Measurements from ENCODE around the gene RAN.
"Not testable (repeated sequence)": the region's sequence is repeated elsewhere in the genome, so short reads cannot be mapped to it uniquely, and the experiment has no call there.

The RAN gene

DNA sequence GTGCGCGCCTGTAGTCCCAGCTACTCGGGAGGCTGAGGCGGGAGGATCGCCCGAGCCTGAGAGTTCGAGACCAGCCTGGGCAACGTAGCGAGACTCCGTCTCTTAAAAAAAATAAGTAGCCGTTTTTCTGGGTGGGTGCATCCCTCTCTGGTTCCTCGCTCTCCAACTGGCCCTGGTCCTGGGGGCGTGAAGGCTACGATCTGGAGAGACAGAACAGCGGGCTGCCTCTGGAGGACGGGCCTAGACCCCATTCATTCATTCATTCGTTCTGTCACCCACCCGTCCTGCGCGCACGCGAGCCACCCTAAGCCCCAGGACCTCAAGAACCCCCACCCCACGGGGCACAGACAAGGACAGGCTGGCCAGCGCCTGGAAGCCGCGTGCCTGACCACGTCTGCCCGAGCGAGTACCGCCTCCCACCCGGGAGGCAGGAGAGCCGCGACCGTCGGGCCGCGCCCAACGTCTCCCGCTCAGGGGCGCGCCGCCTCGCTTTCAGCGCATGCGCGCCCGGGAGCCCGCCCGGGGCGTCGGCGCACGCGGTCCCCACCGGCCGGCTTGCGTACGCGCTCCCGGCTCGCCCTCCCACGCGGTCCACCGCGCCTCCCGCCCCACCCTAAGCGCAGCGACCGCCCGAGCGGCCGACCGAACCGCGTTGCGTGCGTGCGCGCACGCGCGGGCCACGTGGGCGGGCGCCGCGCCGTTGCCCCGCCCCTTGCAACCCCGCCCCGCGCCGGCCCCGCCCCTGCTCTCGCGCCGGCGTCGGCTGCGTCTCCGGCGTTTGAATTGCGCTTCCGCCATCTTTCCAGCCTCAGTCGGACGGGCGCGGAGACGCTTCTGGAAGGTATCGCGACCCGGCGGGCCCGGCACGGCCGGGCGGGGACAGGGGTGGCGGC, at the start of gene RAN:
Gene RAN, plus strand, starts transcription at position 781 of the 893 bp plus-strand sequence. CDS start 528 bp downstream, outside the sequence.
- no peak for FAIRE-seq

- no peak for FAIRE-seq
Measured at GRCh38 chr12:130825771-130826150, 46.1 kb upstream of the RAN start.

- FAIRE-seq, result no peak
Measured at GRCh38 chr12:130826151-130826801, 45.6 kb upstream of the RAN start.

- no peak for FAIRE-seq
Measured at GRCh38 chr12:130827432-130827831, 44.4 kb upstream of the RAN start.

DNA sequence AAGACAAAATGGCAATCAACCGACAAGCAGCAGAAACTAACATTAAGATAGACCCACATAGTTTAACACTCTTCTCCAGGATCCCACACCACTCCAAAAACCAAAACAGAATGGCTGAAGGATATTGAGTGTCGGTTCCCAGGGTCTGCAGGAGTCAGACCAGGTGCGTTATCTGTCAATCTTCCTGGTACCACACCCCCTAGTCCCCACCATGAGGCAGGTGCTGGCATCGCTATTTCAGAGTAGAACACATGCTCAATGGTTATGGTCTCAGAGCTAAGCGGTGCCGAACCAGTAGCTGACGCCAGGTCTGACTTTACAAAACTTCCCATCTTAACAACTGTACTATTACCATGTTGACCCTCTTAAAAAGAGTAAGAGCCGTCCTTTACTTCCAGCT, 43.0 kb upstream of the RAN start:
- FAIRE-seq, result no peak

GRCh38 chr12:130829391-130830245, 42.2 kb upstream of the RAN start:
- FAIRE-seq, result no peak

GRCh38 chr12:130830246-130830551, 41.7 kb upstream of the RAN start:
- FAIRE-seq, result no peak

GRCh38 chr12:130831246-130831645, 40.6 kb upstream of the RAN start:
- FAIRE-seq, result no peak

DNA sequence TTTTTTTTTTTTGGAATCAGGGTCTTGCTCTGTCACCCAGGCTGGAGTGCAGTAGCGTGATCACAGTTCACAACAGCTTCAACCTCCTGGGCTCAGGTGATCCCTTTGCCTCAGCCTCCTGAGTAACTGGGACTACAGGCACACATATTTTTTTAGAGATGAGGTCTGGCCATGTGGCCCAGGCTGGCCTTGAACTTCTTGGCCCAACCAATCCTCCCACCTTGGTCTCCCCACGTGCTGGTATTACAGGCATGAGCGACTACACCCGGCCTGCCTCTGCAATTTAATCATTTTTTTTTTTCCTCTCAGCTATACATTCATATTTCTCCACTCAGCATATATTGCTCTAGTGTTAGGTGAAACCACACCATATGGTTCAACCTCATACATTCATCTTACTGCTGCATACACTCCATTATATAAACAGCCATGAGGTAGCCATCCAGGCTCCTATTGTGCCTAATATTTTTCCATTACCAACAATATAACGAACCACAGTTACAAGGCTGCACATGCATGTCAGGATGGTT, 39.9 kb upstream of the RAN start:
- FAIRE-seq, result no peak

GRCh38 chr12:130832561-130833209, 39.2 kb upstream of the RAN start:
- FAIRE-seq, result no peak

DNA sequence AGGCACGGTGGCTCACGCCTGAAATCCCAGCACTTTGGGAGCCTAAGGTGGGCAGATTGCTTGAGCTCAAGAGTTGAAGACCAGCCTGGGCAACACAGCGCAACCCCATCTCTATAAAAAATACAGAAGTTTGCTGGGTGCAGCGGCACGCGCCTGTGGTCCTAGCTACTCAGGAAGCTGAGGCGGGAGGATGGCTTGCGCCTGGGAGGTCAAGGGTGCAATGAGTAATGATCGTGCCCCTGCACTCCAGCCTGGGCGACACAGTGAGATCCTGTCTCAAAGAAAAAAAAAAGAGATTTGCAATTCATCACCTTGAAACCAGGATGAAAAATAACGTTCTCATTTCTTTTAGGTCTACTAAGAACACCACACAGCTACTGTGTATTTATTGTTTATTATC, 36.9 kb upstream of the RAN start:
- no peak for FAIRE-seq

DNA sequence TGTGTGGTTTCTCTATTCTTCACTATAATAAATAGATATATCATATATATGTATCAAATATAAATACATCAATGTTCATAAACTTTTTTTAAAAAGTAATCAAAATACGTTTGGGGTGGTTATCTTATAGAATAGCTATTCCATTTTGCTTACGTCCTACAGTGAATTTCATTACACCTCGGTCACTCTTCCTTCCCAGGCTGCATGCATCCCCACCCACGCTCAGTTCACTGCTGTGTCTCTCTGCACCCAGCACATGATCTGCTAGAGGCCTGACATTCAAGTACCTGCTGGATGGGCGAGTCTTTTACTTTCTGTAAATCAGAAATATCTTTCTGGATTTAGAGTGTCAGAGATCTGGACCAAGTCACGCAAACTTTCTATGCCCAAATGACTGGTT, 36.4 kb upstream of the RAN start:
- FAIRE-seq, result no peak

DNA sequence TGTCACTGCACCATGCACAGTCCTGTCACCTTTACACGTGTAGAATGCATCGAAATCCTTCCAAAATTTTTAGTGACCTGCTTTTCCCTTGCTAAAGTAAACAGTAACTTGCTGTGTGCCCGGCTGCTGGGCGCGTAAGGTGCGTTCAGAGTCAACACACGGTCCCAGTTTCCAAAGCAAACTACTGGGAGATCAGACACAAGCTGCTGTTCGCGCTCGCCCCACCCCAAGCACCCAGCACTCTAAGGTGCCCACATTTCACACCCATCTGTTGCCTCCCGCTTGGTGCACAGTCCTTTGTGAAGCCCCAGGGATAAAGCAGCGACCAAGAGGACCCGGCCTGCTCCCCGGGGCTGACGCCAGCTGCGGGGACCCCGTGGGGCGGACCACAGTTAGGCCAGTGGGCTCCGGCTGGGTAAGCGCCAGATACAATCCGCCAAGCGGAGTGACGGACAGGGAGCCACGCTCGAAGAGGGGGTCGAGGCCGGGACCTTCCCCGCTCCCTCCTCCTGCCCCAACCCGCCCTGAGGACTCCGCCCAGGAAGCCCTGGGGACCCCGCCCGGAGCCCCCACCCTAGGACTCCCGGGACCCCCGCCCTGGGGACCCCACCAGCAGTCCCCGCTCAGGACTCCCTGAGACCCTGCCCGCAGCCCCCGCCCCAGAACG, 33.4 kb upstream of the RAN start:
- FAIRE-seq, result no peak

GRCh38 chr12:130838951-130839769, 32.7 kb upstream of the RAN start, which contains the start of gene STX2:
TSS of gene STX2 (minus strand) at chr12:130839250. CDS start at chr12:130839099, 151 bp downstream.
- FAIRE-seq, result no peak

DNA sequence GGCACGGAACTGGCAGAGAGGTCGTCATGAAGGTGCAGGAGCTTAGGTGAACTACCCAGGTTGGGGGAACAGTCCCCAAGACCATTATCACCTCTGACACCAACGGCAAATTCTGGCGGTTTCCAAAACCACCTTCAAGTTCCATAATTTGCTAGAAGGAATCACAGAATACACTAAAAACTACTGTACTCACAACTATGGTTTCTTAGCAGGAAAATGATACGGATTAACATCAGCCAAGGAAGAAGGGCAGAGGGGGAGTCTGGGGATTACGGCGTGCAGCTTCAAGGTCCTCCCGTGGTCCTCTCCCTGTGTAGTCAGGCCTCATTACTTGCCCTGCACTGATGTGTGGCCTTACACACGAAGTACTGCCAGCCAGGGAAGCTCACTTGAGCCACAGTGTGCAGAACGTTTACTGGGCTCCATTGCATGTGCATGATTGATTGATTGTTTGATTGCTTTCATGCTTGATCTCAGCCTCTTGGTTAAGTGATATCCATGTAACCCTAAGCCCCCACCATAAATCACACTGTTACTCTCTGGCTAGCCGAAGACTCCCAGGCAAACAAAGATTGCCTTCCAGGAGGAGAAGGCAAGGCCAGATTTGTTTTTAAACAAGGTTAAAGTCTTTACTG, 32.0 kb upstream of the RAN start:
- FAIRE-seq, result no peak

DNA sequence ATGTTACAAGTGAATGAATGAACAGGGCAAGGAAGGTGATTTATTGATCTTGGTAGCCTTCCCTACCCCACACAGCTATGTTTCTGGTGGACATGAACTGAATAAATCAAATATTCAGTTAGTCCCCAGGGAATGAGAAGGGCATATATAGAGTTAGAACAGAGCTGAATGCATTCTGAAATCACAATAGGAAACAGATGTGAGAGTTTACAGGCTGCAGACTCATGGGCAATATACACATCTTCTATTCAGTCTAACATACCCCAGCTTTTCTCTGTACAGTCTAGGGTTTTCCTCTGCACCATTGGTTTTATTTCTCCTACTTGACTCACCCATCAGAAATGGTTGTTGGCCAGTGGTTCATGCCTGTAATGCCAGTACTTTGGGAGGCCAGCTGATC, 25.5 kb upstream of the RAN start:
- no peak for FAIRE-seq

GRCh38 chr12:130847112-130847511, 24.8 kb upstream of the RAN start:
- FAIRE-seq, result no peak

DNA sequence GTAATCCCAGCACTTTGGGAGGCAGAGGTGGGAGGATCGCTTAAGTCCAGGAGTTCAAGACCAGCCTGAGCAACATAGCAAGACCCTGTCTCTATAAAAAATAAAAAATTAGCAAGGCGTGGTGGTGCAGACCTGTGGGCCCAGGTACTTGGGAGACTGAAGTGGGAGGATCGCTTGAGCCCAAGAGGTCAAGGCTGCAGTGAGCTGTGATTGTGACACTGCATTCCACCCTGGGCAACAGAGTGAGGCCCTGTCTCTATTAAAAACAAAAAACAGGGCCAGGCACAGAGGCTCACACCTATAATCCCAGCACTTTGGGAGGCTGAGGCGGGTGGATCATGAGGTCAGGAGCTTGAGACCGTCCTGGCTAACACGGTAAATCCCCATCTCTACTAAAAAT, 23.8 kb upstream of the RAN start:
- FAIRE-seq, result not testable (repeated sequence)

DNA sequence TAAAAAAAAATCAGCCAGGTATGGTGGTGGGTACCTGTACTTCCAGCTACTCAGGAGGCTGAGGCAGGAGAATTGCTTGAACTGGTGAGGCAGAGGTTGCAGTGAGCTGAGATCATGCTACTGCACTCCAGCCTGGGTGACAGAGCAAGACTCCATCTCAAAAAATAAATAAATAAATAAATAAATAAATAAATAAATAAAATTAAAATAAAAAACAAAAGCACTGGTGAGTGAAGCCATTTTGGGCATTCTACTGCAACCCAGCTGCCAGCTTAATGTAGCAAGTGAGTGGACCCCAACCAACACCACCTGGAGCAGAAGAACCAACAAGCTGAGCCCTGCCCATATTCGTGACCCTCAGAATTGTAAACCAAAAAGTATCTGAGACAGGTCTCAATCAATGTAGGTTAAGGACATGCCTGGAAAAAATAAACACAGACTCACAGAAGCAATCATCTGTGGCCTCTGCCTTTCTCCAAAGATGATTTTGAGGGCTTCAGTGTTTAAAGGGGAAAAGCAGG, 23.0 kb upstream of the RAN start:
- FAIRE-seq, result not testable (repeated sequence)

All from TTC549 (cell line).